ENCODE results near the gene MICU1. TPM values are rescaled to one million over a fixed set of nuclear protein-coding genes. Genes with fewer than 3 reads are reported as not detected.

Gene MICU1
- total RNA-seq, 4 donors from 2014 or later: 25.1 to 41.1 (median 34.9) TPM

DNA sequence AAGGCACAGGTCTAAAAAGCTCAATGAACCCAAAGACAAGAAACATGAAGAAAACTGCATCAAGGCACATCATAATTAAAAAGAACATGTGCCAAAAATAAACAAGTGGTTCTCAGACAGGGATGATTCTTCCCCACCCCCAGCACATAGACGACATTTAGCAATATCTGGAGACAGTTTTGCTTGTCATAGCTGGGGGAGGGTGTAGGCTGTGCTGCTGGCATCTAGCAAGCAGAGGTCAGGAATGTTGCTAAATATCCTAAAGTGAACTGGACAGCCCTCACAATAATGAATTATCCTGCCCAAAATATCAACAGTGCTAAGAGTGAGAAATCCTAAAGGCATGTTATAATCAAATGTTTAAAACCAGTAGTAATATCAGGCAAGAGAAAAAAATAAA is 122.6 kb downstream of the MICU1 start:
- Histone ChIP-seq H3K4me1 (no peaks in the 10 kb centered on the region), H3K27ac (no peak overlapping the region), H3K36me3 (peaks cover 0 to 4% (median 0%) of the 10 kb centered on the region in 4 donors), H3K9me3 (peaks cover 4 to 9% of the 10 kb centered on the region in 2 donors), H3K27me3 (no peaks in the 10 kb centered on the region), H3K4me3 (no peak overlapping the region)
- in situ Hi-C loops (cut with MboI; ENCODE audit: low pct_ligation_motif_present in 1 of 4, low pct_unique_long_range_greater_than_20kb in 1 of 4, low sequenced_read_pairs in 3 of 4): no loop called here
- DNase-seq: no peak
- TF ChIP-seq EP300 (IDR thresholded peaks at IDR 0.05; ENCODE audit: low read depth) (no peak), POLR2AphosphoS5 (IDR thresholded peaks at IDR 0.05) (no peak), CTCF (IDR thresholded peaks at IDR 0.05) (no peak), POLR2A (IDR thresholded peaks at IDR 0.05) (no peak)
- 79% methylated on average over 1 of the region's 1 CpG; no CpG with 5 or more reads in 1 of the 2 donors for WGBS, 2 donors (ENCODE audit: low coverage in 1 of 2)
- intact Hi-C loops (cut with DNase I; ENCODE audit: low total_unique reads): loop anchor here (10.0 kb wide), 1 partner anchor 332 kb away; no protein-coding TSS in a partner anchor

GRCh38 chr10:72502581-72502980 is 123.3 kb downstream of the MICU1 start:
- intact Hi-C loops (cut with DNase I; ENCODE audit: low total_unique reads): loop anchor here (10.0 kb wide), 1 partner anchor 332 kb away; no protein-coding TSS in a partner anchor
- Histone ChIP-seq H3K4me1 (no peaks in the 10 kb centered on the region), H3K36me3 (peaks cover 0 to 4% (median 0%) of the 10 kb centered on the region in 4 donors), H3K27me3 (no peaks in the 10 kb centered on the region), H3K4me3 (no peak overlapping the region), H3K27ac (no peak overlapping the region), H3K9me3 (peaks cover 4 to 9% of the 10 kb centered on the region in 2 donors)
- no peak for DNase-seq
- WGBS, 2 donors (ENCODE audit: low coverage in 1 of 2): 92 to 100% methylated on average over 2 to 3 of the region's 3 CpGs
- no peak for TF ChIP-seq EP300 (IDR thresholded peaks at IDR 0.05; ENCODE audit: low read depth)
- no peak for TF ChIP-seq CTCF (IDR thresholded peaks at IDR 0.05)
- TF ChIP-seq POLR2A (IDR thresholded peaks at IDR 0.05): no peak
- no peak for TF ChIP-seq POLR2AphosphoS5 (IDR thresholded peaks at IDR 0.05)
- in situ Hi-C loops (cut with MboI; ENCODE audit: low pct_ligation_motif_present in 1 of 4, low pct_unique_long_range_greater_than_20kb in 1 of 4, low sequenced_read_pairs in 3 of 4): no loop called here

DNA sequence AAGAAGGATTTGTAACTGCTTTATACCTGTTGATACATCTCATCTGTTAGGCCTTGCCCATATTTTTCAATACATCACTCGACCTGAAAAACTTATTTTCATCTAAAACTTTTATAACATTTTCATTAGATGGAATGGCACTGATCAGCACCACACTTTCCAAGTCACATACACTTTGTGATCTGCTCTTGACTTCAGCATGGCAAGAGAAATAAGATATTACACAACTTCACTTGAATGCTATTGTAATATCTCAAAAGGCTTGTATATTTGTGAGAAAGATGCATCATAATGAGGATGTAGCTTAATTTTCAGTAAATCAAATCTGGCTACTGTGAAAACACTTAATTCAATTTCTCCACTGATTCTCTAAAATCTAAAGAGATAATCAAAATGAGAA is 126.2 kb downstream of the MICU1 start:
- Histone ChIP-seq H3K9me3 (peaks cover 4 to 9% of the 10 kb centered on the region in 2 donors), H3K27ac (no peak overlapping the region), H3K27me3 (no peaks in the 10 kb centered on the region), H3K4me1 (no peaks in the 10 kb centered on the region), H3K36me3 (peaks cover 0 to 4% (median 0%) of the 10 kb centered on the region in 4 donors), H3K4me3 (no peak overlapping the region)
- no peak for DNase-seq
- 75 to 93% methylated on average over 1 of the region's 1 CpG for WGBS, 2 donors (ENCODE audit: low coverage in 1 of 2)
- in situ Hi-C loops (cut with MboI; ENCODE audit: low pct_ligation_motif_present in 1 of 4, low pct_unique_long_range_greater_than_20kb in 1 of 4, low sequenced_read_pairs in 3 of 4) (no loop called here), intact Hi-C loops (cut with DNase I; ENCODE audit: low total_unique reads) (loop anchor here (10.0 kb wide), 1 partner anchor 335 kb away; no protein-coding TSS in a partner anchor)
- TF ChIP-seq POLR2AphosphoS5 (IDR thresholded peaks at IDR 0.05) (no peak), CTCF (IDR thresholded peaks at IDR 0.05) (no peak), POLR2A (IDR thresholded peaks at IDR 0.05) (no peak), EP300 (IDR thresholded peaks at IDR 0.05; ENCODE audit: low read depth) (no peak)

DNA sequence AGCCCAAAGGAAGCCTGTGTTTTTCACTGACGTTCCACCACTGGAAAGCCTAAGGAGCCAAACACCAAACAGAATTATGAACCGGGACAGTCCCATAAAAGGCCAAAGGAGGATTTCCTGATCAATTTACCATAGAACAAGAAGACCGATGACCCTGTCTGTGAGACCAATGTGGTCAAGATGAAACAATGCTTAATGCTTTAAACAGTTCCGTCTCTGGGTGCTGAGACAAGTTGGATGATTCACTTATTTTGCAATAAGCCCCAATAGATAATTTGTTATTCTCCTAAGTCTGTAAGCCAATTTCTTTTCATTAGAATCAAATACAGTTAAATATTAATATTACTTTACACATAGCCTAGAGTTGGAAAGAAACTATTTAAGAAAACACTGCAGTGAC is 134.9 kb downstream of the MICU1 start:
- WGBS, 2 donors (ENCODE audit: low coverage in 1 of 2): 64 to 67% methylated on average over 4 of the region's 4 CpGs
- TF ChIP-seq POLR2A (IDR thresholded peaks at IDR 0.05): no peak
- TF ChIP-seq POLR2AphosphoS5 (IDR thresholded peaks at IDR 0.05): no peak
- no peak for TF ChIP-seq EP300 (IDR thresholded peaks at IDR 0.05; ENCODE audit: low read depth)
- no peaks in the 10 kb centered on the region for H3K9me3 ChIP-seq
- no peaks in the 10 kb centered on the region for H3K36me3 ChIP-seq
- no peaks in the 10 kb centered on the region for H3K27me3 ChIP-seq
- DNase-seq: no peak
- peaks cover 0 to 3% (median 0%) of the 10 kb centered on the region in 4 donors for H3K4me1 ChIP-seq
- intact Hi-C loops (cut with DNase I; ENCODE audit: low total_unique reads) (no loop called here), in situ Hi-C loops (cut with MboI; ENCODE audit: low pct_ligation_motif_present in 1 of 4, low pct_unique_long_range_greater_than_20kb in 1 of 4, low sequenced_read_pairs in 3 of 4) (no loop called here)
- H3K27ac ChIP-seq: no peak overlapping the region
- H3K4me3 ChIP-seq: no peak overlapping the region

- whole genome bisulfite sequencing, 2 donors (ENCODE audit: low coverage in 1 of 2): 92% methylated on average over 3 of the region's 3 CpGs
- H3K27me3 ChIP-seq: no peaks in the 10 kb centered on the region
- TF ChIP-seq EP300 (IDR thresholded peaks at IDR 0.05; ENCODE audit: low read depth) (no peak), CTCF (IDR thresholded peaks at IDR 0.05) (no peak), POLR2A (IDR thresholded peaks at IDR 0.05) (no peak)
- no peak overlapping the region for H3K27ac ChIP-seq
- H3K9me3 ChIP-seq: no peaks in the 10 kb centered on the region
- in situ Hi-C loops (cut with MboI; ENCODE audit: low pct_ligation_motif_present in 1 of 4, low pct_unique_long_range_greater_than_20kb in 1 of 4, low sequenced_read_pairs in 3 of 4): no loop called here
- DNase-seq: no peak
- intact Hi-C loops (cut with DNase I; ENCODE audit: low total_unique reads): no loop called here
- no peaks in the 10 kb centered on the region for H3K36me3 ChIP-seq
- H3K4me1 ChIP-seq: peaks cover 0 to 3% (median 0%) of the 10 kb centered on the region in 4 donors
- no peak overlapping the region for H3K4me3 ChIP-seq
These were observed 138.4 kb downstream of the MICU1 start for GRCh38 chr10:72487521-72487920.

Data from transverse colon (tissue), 4 donors.